GM23338 (cell line): ENCODE measurements around the gene MSL3. TPM values are rescaled to one million over a fixed set of nuclear protein-coding genes. Genes with fewer than 3 reads are reported as not detected.

Experiments
- ATAC-seq: fragments of 200-7000 bp; cut with Tn5 transposase; 3 replicates; pipeline ENCODE4 v1.9.1; 2020
- DNase-seq: peaks from one replicate; pipeline ENCODE4 v3.0.0-alpha.2; 2015; ENCODE audit warnings: low spot score
- H2AFZ ChIP-seq: fragments of 200-600 bp; sonication (generic); 2 replicates; pipeline ENCODE4 v1.8.0; 2016; ENCODE audit warnings: antibody characterized with exemption, mild to moderate bottlenecking, moderate library complexity
- H3F3A ChIP-seq: fragments of 200-600 bp; sonication (generic); replicated peaks from 2 replicates; pipeline ENCODE4 v1.8.0; 2017; ENCODE audit warnings: antibody characterized with exemption, mixed run types, low read depth
- H3K27ac ChIP-seq: fragments of 200-600 bp; sonication (generic); 2 replicates; pipeline ENCODE4 v1.6.1; 2016; ENCODE audit warnings: low read depth
- H3K27me3 ChIP-seq: fragments of 200-600 bp; sonication (generic); 2 replicates; pipeline ENCODE4 v1.8.0; 2016; ENCODE audit warnings: mild to moderate bottlenecking, mixed run types, moderate library complexity; ENCODE audit not compliant: insufficient read depth
- H3K36me3 ChIP-seq: fragments of 200-600 bp; sonication (generic); 2 replicates; pipeline ENCODE4 v1.8.0; 2016; ENCODE audit warnings: mild to moderate bottlenecking; ENCODE audit not compliant: insufficient read depth
- H3K4me1 ChIP-seq: fragments of 200-600 bp; sonication (generic); 2 replicates; pipeline ENCODE4 v1.8.0; 2016; ENCODE audit warnings: mild to moderate bottlenecking, moderate library complexity; ENCODE audit not compliant: insufficient read depth
- H3K4me2 ChIP-seq: fragments of 200-600 bp; sonication (generic); 2 replicates; pipeline ENCODE4 v1.7.1; 2017; ENCODE audit warnings: mixed run types
- H3K4me3 ChIP-seq: fragments of 200-600 bp; sonication (generic); 2 replicates; pipeline ENCODE4 v1.6.1; 2016; ENCODE audit warnings: mixed run types
- H3K79me2 ChIP-seq: fragments of 200-600 bp; sonication (generic); replicated peaks from 2 replicates; pipeline ENCODE4 v1.8.0; 2017; ENCODE audit warnings: mild to moderate bottlenecking; ENCODE audit not compliant: insufficient read depth
- H3K9me2 ChIP-seq: fragments of 200-600 bp; sonication (generic); 2 replicates; pipeline ENCODE4 v1.8.0; 2017; ENCODE audit not compliant: insufficient read depth
- H4K20me1 ChIP-seq: fragments of 200-600 bp; sonication (generic); replicated peaks from 2 replicates; pipeline ENCODE4 v1.8.0; 2017; ENCODE audit warnings: mild to moderate bottlenecking; ENCODE audit not compliant: insufficient read depth
- H3K27ac Mint-ChIP-seq: 2 replicates; pipeline ENCODE4 v1.8.0; 2020; ENCODE audit warnings: inconsistent platforms, mild to moderate bottlenecking, moderate library complexity, mixed read lengths
- H3K27me3 Mint-ChIP-seq: 3 replicates; pipeline ENCODE4 v1.8.0; 2022; ENCODE audit warnings: low read depth, mild to moderate bottlenecking, moderate library complexity, mixed read lengths, inconsistent platforms; ENCODE audit not compliant: insufficient read depth, poor library complexity
- H3K36me3 Mint-ChIP-seq: 3 replicates; pipeline ENCODE4 v1.8.0; 2021; ENCODE audit warnings: low read depth, mild to moderate bottlenecking, inconsistent platforms, moderate library complexity, mixed read lengths
- H3K4me1 Mint-ChIP-seq: 3 replicates; pipeline ENCODE4 v1.8.0; 2020; ENCODE audit warnings: mild to moderate bottlenecking, inconsistent platforms, mixed read lengths
- H3K4me3 Mint-ChIP-seq: 3 replicates; pipeline ENCODE4 v1.8.0; 2021; ENCODE audit warnings: moderate library complexity, mild to moderate bottlenecking, inconsistent platforms, mixed read lengths
- H3K9me3 Mint-ChIP-seq: 3 replicates; pipeline ENCODE4 v1.8.0; 2020; ENCODE audit warnings: moderate library complexity, mild to moderate bottlenecking, inconsistent platforms, mixed read lengths
- CREB1 ChIP-seq: fragments of 250-450 bp; sonication (Bioruptor Pico); IDR thresholded peaks from 2 replicates; pipeline ENCODE4 v1.5.0; 2020; ENCODE audit warnings: low read depth, mild to moderate bottlenecking, moderate library complexity
- EZH2 ChIP-seq: fragments of 200-600 bp; sonication (generic); IDR thresholded peaks from one replicate; pipeline ENCODE4 v1.8.0; 2017; ENCODE audit warnings: antibody characterized with exemption, mild to moderate bottlenecking, low read depth; ENCODE audit not compliant: unreplicated experiment
- EZH2phosphoT487 ChIP-seq: fragments of 200-600 bp; sonication (generic); IDR thresholded peaks from one replicate; pipeline ENCODE4 v1.8.1; 2018; ENCODE audit warnings: antibody characterized with exemption; ENCODE audit not compliant: unreplicated experiment
- JUNB ChIP-seq: IDR thresholded peaks from one replicate; pipeline ENCODE4 v1.6.1; 2016; ENCODE audit warnings: antibody characterized with exemption; ENCODE audit not compliant: unreplicated experiment
- NANOG ChIP-seq: IDR thresholded peaks from 2 replicates; pipeline ENCODE4 v1.6.1; 2016; ENCODE audit warnings: antibody characterized with exemption, borderline replicate concordance
- POLR2AphosphoS5 ChIP-seq: IDR thresholded peaks from 2 replicates; pipeline ENCODE4 v1.6.1; 2016; ENCODE audit warnings: antibody characterized with exemption, low read depth
- STAT1 ChIP-seq: IDR thresholded peaks from one replicate; pipeline ENCODE4 v1.6.1; 2016; ENCODE audit warnings: antibody characterized with exemption; ENCODE audit not compliant: unreplicated experiment
- ZNF331 ChIP-seq: fragments of 250-450 bp; sonication (Bioruptor Pico); IDR thresholded peaks from 2 replicates; pipeline ENCODE4 v1.5.0; 2020; ENCODE audit warnings: low read depth, mild to moderate bottlenecking, moderate library complexity
- polyA plus RNA-seq: library from polyadenylated mRNA; unstranded; fragments of >200 nt; fragmentation: Nextera tagmentation; extraction: Ambion mirVana; gene quantifications from 2 replicates; pipeline ENCODE4 v1.2.1, GENCODE V29; 2016
- total RNA-seq: library from RNA; depleted of rRNA; stranded (reverse); fragments of >200 nt; shearing (Covaris generic); gene quantifications from 2 replicates; pipeline ENCODE4 v1.2.3, GENCODE V29; 2014
- TF ChIP-seq, protein P1 (sequence below), 2 experiments: fragments of 200-600 bp in 1 of 2; sonication (generic) in 1 of 2; conservative IDR thresholded peaks; 2 replicates each; pipeline versions ENCODE4 v1.5.1 to v1.6.1; 2016 to 2017; ENCODE audit warnings: antibody characterized with exemption in 2 of 2, low read depth in 2 of 2, mild to moderate bottlenecking in 2 of 2, moderate library complexity in 1 of 2
- TF ChIP-seq, protein P2 (sequence below): IDR thresholded peaks from 2 replicates; pipeline ENCODE4 v1.6.1; 2016; ENCODE audit warnings: antibody characterized with exemption
- TF ChIP-seq, protein P3 (sequence below): IDR thresholded peaks from one replicate; pipeline ENCODE4 v1.6.1; 2018; ENCODE audit warnings: antibody characterized with exemption; ENCODE audit not compliant: unreplicated experiment

MSL3 gene
- total and polyA plus RNA-seq, 2 experiments from 2014 or later = 13.9 to 18.9 TPM

DNA sequence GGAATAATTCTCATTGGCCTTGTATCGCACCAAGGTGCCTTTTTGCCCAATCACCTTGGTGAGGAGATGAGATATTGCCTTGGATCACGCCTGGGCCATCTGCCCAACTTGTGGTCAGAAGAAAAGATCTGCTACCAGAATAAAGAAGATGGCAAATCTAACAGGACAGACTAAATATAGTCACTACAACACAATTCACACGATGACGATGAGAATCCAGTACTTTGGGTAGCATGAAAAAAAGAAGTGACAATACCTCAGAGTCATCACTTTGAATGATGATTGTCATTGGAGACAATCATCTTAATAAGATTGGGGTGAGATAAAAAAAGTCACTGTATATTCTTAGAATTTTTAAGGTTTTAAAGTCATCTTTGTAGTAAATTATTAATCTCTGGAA is 7.3 kb upstream of the MSL3 start:
- H3K36me3 ChIP-seq = no peaks in the 10 kb centered on the region
- H3K27me3 Mint-ChIP-seq = peaks cover 2% of the 10 kb centered on the region
- ATAC-seq = no peak
- H4K20me1 ChIP-seq = no peaks in the 10 kb centered on the region
- no peaks in the 10 kb centered on the region for H3F3A ChIP-seq
- H3K4me1 Mint-ChIP-seq = no peaks in the 10 kb centered on the region
- H3K79me2 ChIP-seq = no peaks in the 10 kb centered on the region
- H3K4me2 ChIP-seq = no peak overlapping the region
- no peak overlapping the region for H2AFZ ChIP-seq
- no peaks in the 10 kb centered on the region for H3K9me3 Mint-ChIP-seq
- no peak for DNase-seq
- no peak overlapping the region for H3K27ac ChIP-seq
- TF ChIP-seq EZH2 = no peak
- TF ChIP-seq, protein P1, sequence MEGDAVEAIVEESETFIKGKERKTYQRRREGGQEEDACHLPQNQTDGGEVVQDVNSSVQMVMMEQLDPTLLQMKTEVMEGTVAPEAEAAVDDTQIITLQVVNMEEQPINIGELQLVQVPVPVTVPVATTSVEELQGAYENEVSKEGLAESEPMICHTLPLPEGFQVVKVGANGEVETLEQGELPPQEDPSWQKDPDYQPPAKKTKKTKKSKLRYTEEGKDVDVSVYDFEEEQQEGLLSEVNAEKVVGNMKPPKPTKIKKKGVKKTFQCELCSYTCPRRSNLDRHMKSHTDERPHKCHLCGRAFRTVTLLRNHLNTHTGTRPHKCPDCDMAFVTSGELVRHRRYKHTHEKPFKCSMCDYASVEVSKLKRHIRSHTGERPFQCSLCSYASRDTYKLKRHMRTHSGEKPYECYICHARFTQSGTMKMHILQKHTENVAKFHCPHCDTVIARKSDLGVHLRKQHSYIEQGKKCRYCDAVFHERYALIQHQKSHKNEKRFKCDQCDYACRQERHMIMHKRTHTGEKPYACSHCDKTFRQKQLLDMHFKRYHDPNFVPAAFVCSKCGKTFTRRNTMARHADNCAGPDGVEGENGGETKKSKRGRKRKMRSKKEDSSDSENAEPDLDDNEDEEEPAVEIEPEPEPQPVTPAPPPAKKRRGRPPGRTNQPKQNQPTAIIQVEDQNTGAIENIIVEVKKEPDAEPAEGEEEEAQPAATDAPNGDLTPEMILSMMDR (conservative IDR thresholded peaks at IDR 0.05; ENCODE audit: low read depth in 2 of 2) = no peak
- no peak for TF ChIP-seq JUNB
- TF ChIP-seq, protein P2, sequence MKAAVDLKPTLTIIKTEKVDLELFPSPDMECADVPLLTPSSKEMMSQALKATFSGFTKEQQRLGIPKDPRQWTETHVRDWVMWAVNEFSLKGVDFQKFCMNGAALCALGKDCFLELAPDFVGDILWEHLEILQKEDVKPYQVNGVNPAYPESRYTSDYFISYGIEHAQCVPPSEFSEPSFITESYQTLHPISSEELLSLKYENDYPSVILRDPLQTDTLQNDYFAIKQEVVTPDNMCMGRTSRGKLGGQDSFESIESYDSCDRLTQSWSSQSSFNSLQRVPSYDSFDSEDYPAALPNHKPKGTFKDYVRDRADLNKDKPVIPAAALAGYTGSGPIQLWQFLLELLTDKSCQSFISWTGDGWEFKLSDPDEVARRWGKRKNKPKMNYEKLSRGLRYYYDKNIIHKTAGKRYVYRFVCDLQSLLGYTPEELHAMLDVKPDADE = no peak
- TF ChIP-seq POLR2AphosphoS5 = no peak
- no peak for TF ChIP-seq NANOG
- no peak for TF ChIP-seq ZNF331 (CRISPR knock-in tag)
- no peak for TF ChIP-seq EZH2phosphoT487
- no peak for TF ChIP-seq CREB1 (CRISPR knock-in tag)
- no peak for TF ChIP-seq STAT1
- TF ChIP-seq, protein P3, sequence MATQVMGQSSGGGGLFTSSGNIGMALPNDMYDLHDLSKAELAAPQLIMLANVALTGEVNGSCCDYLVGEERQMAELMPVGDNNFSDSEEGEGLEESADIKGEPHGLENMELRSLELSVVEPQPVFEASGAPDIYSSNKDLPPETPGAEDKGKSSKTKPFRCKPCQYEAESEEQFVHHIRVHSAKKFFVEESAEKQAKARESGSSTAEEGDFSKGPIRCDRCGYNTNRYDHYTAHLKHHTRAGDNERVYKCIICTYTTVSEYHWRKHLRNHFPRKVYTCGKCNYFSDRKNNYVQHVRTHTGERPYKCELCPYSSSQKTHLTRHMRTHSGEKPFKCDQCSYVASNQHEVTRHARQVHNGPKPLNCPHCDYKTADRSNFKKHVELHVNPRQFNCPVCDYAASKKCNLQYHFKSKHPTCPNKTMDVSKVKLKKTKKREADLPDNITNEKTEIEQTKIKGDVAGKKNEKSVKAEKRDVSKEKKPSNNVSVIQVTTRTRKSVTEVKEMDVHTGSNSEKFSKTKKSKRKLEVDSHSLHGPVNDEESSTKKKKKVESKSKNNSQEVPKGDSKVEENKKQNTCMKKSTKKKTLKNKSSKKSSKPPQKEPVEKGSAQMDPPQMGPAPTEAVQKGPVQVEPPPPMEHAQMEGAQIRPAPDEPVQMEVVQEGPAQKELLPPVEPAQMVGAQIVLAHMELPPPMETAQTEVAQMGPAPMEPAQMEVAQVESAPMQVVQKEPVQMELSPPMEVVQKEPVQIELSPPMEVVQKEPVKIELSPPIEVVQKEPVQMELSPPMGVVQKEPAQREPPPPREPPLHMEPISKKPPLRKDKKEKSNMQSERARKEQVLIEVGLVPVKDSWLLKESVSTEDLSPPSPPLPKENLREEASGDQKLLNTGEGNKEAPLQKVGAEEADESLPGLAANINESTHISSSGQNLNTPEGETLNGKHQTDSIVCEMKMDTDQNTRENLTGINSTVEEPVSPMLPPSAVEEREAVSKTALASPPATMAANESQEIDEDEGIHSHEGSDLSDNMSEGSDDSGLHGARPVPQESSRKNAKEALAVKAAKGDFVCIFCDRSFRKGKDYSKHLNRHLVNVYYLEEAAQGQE = no peak
- no peaks in the 10 kb centered on the region for H3K9me2 ChIP-seq
- H3K4me3 ChIP-seq = no peak overlapping the region
- H3K27ac Mint-ChIP-seq = no peak overlapping the region
- H3K4me1 ChIP-seq = no peaks in the 10 kb centered on the region
- no peak overlapping the region for H3K4me3 Mint-ChIP-seq
- no peaks in the 10 kb centered on the region for H3K36me3 Mint-ChIP-seq
- no peaks in the 10 kb centered on the region for H3K27me3 ChIP-seq
